Neural progenitor cell (in vitro differentiated cells): Measurements from ENCODE around the gene PRR35.

Experiments
- EZH2 ChIP-seq: fragments of 200-600 bp; sonication (generic); IDR thresholded peaks from 2 replicates; pipeline ENCODE4 v1.6.1; 2017; ENCODE audit warnings: antibody characterized with exemption, mild to moderate bottlenecking, moderate library complexity
- TF ChIP-seq, protein P1 (sequence below): fragments of 200-600 bp; sonication (generic); IDR thresholded peaks from 2 replicates; pipeline ENCODE4 v1.5.1; 2017; ENCODE audit warnings: antibody characterized with exemption, mild to moderate bottlenecking

GRCh38 chr16:609984-610383 lies 49.8 kb downstream of the PRR35 start:
- TF ChIP-seq, protein P1, sequence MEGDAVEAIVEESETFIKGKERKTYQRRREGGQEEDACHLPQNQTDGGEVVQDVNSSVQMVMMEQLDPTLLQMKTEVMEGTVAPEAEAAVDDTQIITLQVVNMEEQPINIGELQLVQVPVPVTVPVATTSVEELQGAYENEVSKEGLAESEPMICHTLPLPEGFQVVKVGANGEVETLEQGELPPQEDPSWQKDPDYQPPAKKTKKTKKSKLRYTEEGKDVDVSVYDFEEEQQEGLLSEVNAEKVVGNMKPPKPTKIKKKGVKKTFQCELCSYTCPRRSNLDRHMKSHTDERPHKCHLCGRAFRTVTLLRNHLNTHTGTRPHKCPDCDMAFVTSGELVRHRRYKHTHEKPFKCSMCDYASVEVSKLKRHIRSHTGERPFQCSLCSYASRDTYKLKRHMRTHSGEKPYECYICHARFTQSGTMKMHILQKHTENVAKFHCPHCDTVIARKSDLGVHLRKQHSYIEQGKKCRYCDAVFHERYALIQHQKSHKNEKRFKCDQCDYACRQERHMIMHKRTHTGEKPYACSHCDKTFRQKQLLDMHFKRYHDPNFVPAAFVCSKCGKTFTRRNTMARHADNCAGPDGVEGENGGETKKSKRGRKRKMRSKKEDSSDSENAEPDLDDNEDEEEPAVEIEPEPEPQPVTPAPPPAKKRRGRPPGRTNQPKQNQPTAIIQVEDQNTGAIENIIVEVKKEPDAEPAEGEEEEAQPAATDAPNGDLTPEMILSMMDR, result no peak
- TF ChIP-seq EZH2, result no peak
